K562 (cell line): ENCODE results near the gene PRM2. TPM values are rescaled to one million over a fixed set of nuclear protein-coding genes. Genes with fewer than 3 reads are reported as not detected.
A peak's percentile ranks its signal among the peaks of the same experiment; 100 is the strongest.

Experiments used
- CHCHD3 ChIP-seq: fragments of 250-450 bp; sonication (Bioruptor Pico); IDR thresholded peaks from 2 replicates; pipeline ENCODE4 v2.1.2; 2022; ENCODE audit warnings: mild to moderate bottlenecking
- DIDO1 ChIP-seq: fragments of 450-650 bp; IDR thresholded peaks from 2 replicates; pipeline ENCODE4 v1.6.1; 2016; ENCODE audit warnings: low read depth, missing biosample characterization, missing genetic modification characterization
- HES1 ChIP-seq: fragments of 450-650 bp; IDR thresholded peaks from 2 replicates; pipeline ENCODE4 v1.6.1; 2016; ENCODE audit warnings: low read depth, mild to moderate bottlenecking, moderate library complexity
- JUND ChIP-seq, 2 experiments: IDR thresholded peaks; 2 replicates in 1 of 2; 3 replicates in 1 of 2; pipeline ENCODE4 v1.6.1; 2011; ENCODE audit warnings: borderline replicate concordance in 2 of 2, low read depth in 2 of 2, low read length in 2 of 2, improper control_type of control experiment in 1 of 2, missing biosample characterization in 1 of 2, missing genetic modification characterization in 1 of 2, missing genetic modification reagents in 1 of 2
- KDM4B ChIP-seq, 2 experiments: fragments of 450-650 bp in 1 of 2; sonication (generic) in 1 of 2; IDR thresholded peaks; 2 replicates each; pipeline ENCODE4 v1.6.1; 2016 to 2017; ENCODE audit warnings: borderline replicate concordance in 2 of 2, antibody characterized with exemption in 1 of 2, low read depth in 1 of 2, mild to moderate bottlenecking in 1 of 2
- KHSRP ChIP-seq: fragments of 450-650 bp; IDR thresholded peaks from 2 replicates; pipeline ENCODE4 v1.6.1; 2017
- KLF16 ChIP-seq: IDR thresholded peaks from 2 replicates; pipeline ENCODE4 v1.6.1; 2016; ENCODE audit warnings: antibody characterized with exemption
- MCM3 ChIP-seq: fragments of 450-650 bp; IDR thresholded peaks from 2 replicates; pipeline ENCODE4 v1.6.1; 2016
- POLR2AphosphoS2 ChIP-seq: IDR thresholded peaks from 2 replicates; pipeline ENCODE4 v1.6.1; 2012; ENCODE audit warnings: low read length, improper control_type of control experiment
- PTRF ChIP-seq: fragments of 450-650 bp; IDR thresholded peaks from 2 replicates; pipeline ENCODE4 v1.6.1; 2016; ENCODE audit warnings: mild to moderate bottlenecking, missing genetic modification characterization, missing compliant biosample characterization
- RBFOX2 ChIP-seq: fragments of 200-400 bp; formaldehyde crosslinking; IDR thresholded peaks from 2 replicates; pipeline ENCODE4 v1.6.1; 2017; ENCODE audit warnings: low read depth, mild to moderate bottlenecking, low read length, moderate library complexity
- SIN3A ChIP-seq, 2 experiments: fragments of 150-350 bp in 1 of 2; IDR thresholded peaks; 2 replicates each; pipeline ENCODE4 v1.6.1; 2011 to 2016; ENCODE audit warnings: borderline replicate concordance in 2 of 2, low read depth in 2 of 2, low read length in 2 of 2, mild to moderate bottlenecking in 2 of 2, moderate library complexity in 2 of 2; ENCODE audit not compliant: control insufficient read depth in 1 of 2
- SMARCE1 ChIP-seq: fragments of 450-650 bp; IDR thresholded peaks from 2 replicates; pipeline ENCODE4 v1.7.1; 2016; ENCODE audit warnings: mild to moderate bottlenecking
- TBL1XR1 ChIP-seq, 2 experiments: IDR thresholded peaks; 2 replicates each; pipeline ENCODE4 v1.6.1; 2012; ENCODE audit warnings: improper control_type of control experiment in 2 of 2, low read length in 2 of 2, mild to moderate bottlenecking in 1 of 2
- TRIM25 ChIP-seq: fragments of 450-650 bp; IDR thresholded peaks from 2 replicates; pipeline ENCODE4 v1.7.0; 2016; ENCODE audit warnings: borderline replicate concordance
- ZFP36 ChIP-seq: fragments of 150-350 bp; IDR thresholded peaks from 2 replicates; pipeline ENCODE4 v1.6.1; 2018; ENCODE audit warnings: low read length, low read depth; ENCODE audit not compliant: partially characterized antibody
- ZNF197 ChIP-seq: fragments of 200-800 bp; sonication (Bioruptor generic); IDR thresholded peaks from 2 replicates; pipeline ENCODE4 v1.6.1; 2016; ENCODE audit warnings: low read depth, missing genetic modification characterization, missing compliant biosample characterization
- ZNF609 ChIP-seq: sonication (generic); formaldehyde crosslinking; IDR thresholded peaks from 2 replicates; pipeline ENCODE4 v1.8.1; 2023; ENCODE audit warnings: missing genetic modification reagents, mild to moderate bottlenecking, borderline replicate concordance
- ZNF696 ChIP-seq: fragments of 250-450 bp; sonication (Bioruptor Pico); conservative IDR thresholded peaks from 2 replicates; pipeline ENCODE4 v1.4.0; 2020; ENCODE audit warnings: mild to moderate bottlenecking, moderate library complexity
- ZNF76 ChIP-seq: fragments of 250-450 bp; sonication (Bioruptor Pico); IDR thresholded peaks from 2 replicates; pipeline ENCODE4 v1.4.0; 2020; ENCODE audit warnings: mild to moderate bottlenecking, moderate library complexity, borderline replicate concordance
- polyA plus RNA-seq, 8 experiments: library from polyadenylated mRNA; depleted of rRNA in 4 of 8; stranded (reverse) in 5 of 8; unstranded in 3 of 8; fragments of >200 nt; fragmentation: Nextera tagmentation in 2 of 8; fragmentation: Illumina TruSeq in 1 of 8; extraction: Ambion mirVana in 2 of 8; extraction: Trizol in 1 of 8; gene quantifications; 2 replicates each; pipeline versions ENCODE4 v1.2.1 to v1.2.3, GENCODE V29; 2011 to 2014; ENCODE audit warnings: inconsistent platforms in 1 of 8, missing spikeins in 1 of 8
- total RNA-seq, 7 experiments: library from RNA; depleted of rRNA in 6 of 7; stranded (reverse); fragments of >200 nt in 6 of 7; fragmentation: Illumina TruSeq in 2 of 7; extraction: Trizol in 2 of 7; gene quantifications; 2 replicates each; pipeline versions ENCODE4 v1.2.1 to v1.2.3, GENCODE V29; 2011 to 2021; ENCODE audit warnings: low replicate concordance in 1 of 7

The PRM2 gene
- total and polyA plus RNA-seq, 9 of the 15 experiments (the other 6 are each of a cell fraction or from before 2014, with no cell fraction given) = not detected

- TF ChIP-seq ZNF609 (CRISPR knock-in tag) = no peak
- TF ChIP-seq TBL1XR1 (IDR thresholded peaks at IDR 0.05; ENCODE audit: low read length in 2 of 2) = no peak
- no peak for TF ChIP-seq TRIM25
- no peak for TF ChIP-seq MCM3
- no peak for TF ChIP-seq ZNF76 (CRISPR knock-in tag)
- peak; percentile 62; the same call in 1 of the 2 replicates for TF ChIP-seq SMARCE1
- peak; percentile 69 for TF ChIP-seq ZFP36
- TF ChIP-seq CHCHD3 = no peak
- no peak for TF ChIP-seq ZNF197 (CRISPR knock-in tag)
- TF ChIP-seq KDM4B (IDR thresholded peaks at IDR 0.05; ENCODE audit: borderline replicate concordance in 2 of 2, low read depth in 1 of 2) = no peak
- TF ChIP-seq ZNF696 (CRISPR knock-in tag) = no peak
- peak; percentile 64; the same call in 1 of the 2 replicates for TF ChIP-seq JUND (IDR thresholded peaks at IDR 0.05; ENCODE audit: borderline replicate concordance, low read depth, low read length)
- peak; percentile 46; the same call in 1 of the 3 replicates for TF ChIP-seq JUND (tag; IDR thresholded peaks at IDR 0.05; ENCODE audit: borderline replicate concordance, low read depth, low read length)
- TF ChIP-seq DIDO1 (tag) = no peak
- no peak for TF ChIP-seq HES1
- TF ChIP-seq POLR2AphosphoS2 = peak; percentile 86; the same call in 1 of the 2 replicates
- TF ChIP-seq PTRF (tag) = no peak
- TF ChIP-seq SIN3A (IDR thresholded peaks at IDR 0.05; ENCODE audit: borderline replicate concordance in 2 of 2, control insufficient read depth in 1 of 2, low read depth in 2 of 2, low read length in 2 of 2) = no peak
- TF ChIP-seq KHSRP = no peak
- TF ChIP-seq RBFOX2 = peak; percentile 42
- no peak for TF ChIP-seq KLF16
Measured at GRCh38 chr16:11251525-11252481, 24.5 kb downstream of the PRM2 start (continued).
